SK-N-SH (cell line): ENCODE results near the gene ACVR1C. TPM values are rescaled to one million over a fixed set of nuclear protein-coding genes. Genes with fewer than 3 reads are reported as not detected.

Experiments used
- CTCF ChIA-PET: fragments of 300-600, 350-600 bp; formaldehyde crosslinking; extraction: SDS; loops from one replicate; lab custom pipeline; 2021; lab: Yijun Ruan, JAX
- POLR2A ChIA-PET: fragments of 350-600 bp; sonication (Branson Sonifier 250); formaldehyde crosslinking; extraction: SDS; loops from one replicate; lab custom pipeline; 2020; ENCODE audit warnings: antibody characterized with exemption, inconsistent platforms; lab: Yijun Ruan, JAX
- DNase-seq: peaks from one replicate; pipeline ENCODE4 v3.0.0; 2012
- H2AFZ ChIP-seq: fragments of 200-600 bp; sonication (generic); 2 replicates; pipeline ENCODE4 v1.8.1; 2016; ENCODE audit warnings: antibody characterized with exemption, mild to moderate bottlenecking, low read depth
- H3F3A ChIP-seq: fragments of 200-600 bp; sonication (generic); replicated peaks from 2 replicates; pipeline ENCODE3; 2016; ENCODE audit warnings: antibody characterized with exemption, mild to moderate bottlenecking; ENCODE audit not compliant: insufficient read depth
- H3K27ac ChIP-seq, 2 experiments: fragments of 200-500 bp in 1 of 2; fragments of 200-600 bp in 1 of 2; sonication (Bioruptor generic) in 1 of 2; sonication (generic), shearing (Covaris generic) in 1 of 2; 2 replicates each; pipeline versions ENCODE4 v1.5.1 to v1.6.1; 2014 to 2016; ENCODE audit warnings: low read depth in 2 of 2, inconsistent platforms in 1 of 2, low read length in 1 of 2, mild to moderate bottlenecking in 1 of 2, mixed read lengths in 1 of 2
- H3K27me3 ChIP-seq: fragments of 200-600 bp; sonication (generic), shearing (Covaris generic); 2 replicates; pipeline ENCODE4 v1.6.1; 2016; ENCODE audit warnings: mixed run types; ENCODE audit not compliant: insufficient read depth
- H3K36me3 ChIP-seq, 2 experiments: fragments of 200-500 bp in 1 of 2; fragments of 200-600 bp in 1 of 2; sonication (Bioruptor generic) in 1 of 2; sonication (generic) in 1 of 2; replicated peaks in 1 of 2; 2 replicates each; pipeline versions ENCODE3 to v1.5.1; 2014 to 2016; ENCODE audit warnings: low read length in 1 of 2, mild to moderate bottlenecking in 1 of 2; ENCODE audit not compliant: insufficient read depth in 2 of 2, control insufficient read depth in 1 of 2
- H3K4me1 ChIP-seq, 2 experiments: fragments of 200-500 bp in 1 of 2; fragments of 200-600 bp in 1 of 2; sonication (Bioruptor generic) in 1 of 2; sonication (generic), shearing (Covaris generic) in 1 of 2; 2 replicates each; pipeline versions ENCODE4 v1.5.1 to v1.6.1; 2014 to 2016; ENCODE audit warnings: low read depth in 1 of 2, low read length in 1 of 2, mixed run types in 1 of 2; ENCODE audit not compliant: insufficient read depth in 2 of 2, control insufficient read depth in 1 of 2
- H3K4me2 ChIP-seq: fragments of 200-600 bp; sonication (generic), shearing (Covaris generic); 2 replicates; pipeline ENCODE4 v1.6.1; 2017; ENCODE audit warnings: mixed run types
- H3K4me3 ChIP-seq, 2 experiments: fragments of 200-500 bp in 1 of 2; fragments of 200-600 bp in 1 of 2; sonication (Bioruptor generic) in 1 of 2; sonication (generic), shearing (Covaris generic) in 1 of 2; 2 replicates each; pipeline versions ENCODE4 v1.5.1 to v1.8.1; 2014 to 2016; ENCODE audit warnings: low read depth in 2 of 2, inconsistent platforms in 1 of 2, low read length in 1 of 2, mild to moderate bottlenecking in 1 of 2, mixed read lengths in 1 of 2, moderate library complexity in 1 of 2
- H3K79me2 ChIP-seq: fragments of 200-600 bp; sonication (generic); 2 replicates; pipeline ENCODE4 v1.8.1; 2017; ENCODE audit warnings: mild to moderate bottlenecking; ENCODE audit not compliant: insufficient read depth
- H3K9ac ChIP-seq: fragments of 200-600 bp; sonication (generic); 2 replicates; pipeline ENCODE4 v1.6.1; 2017; ENCODE audit warnings: mixed run types
- H3K9me2 ChIP-seq: fragments of 200-600 bp; sonication (generic); 2 replicates; pipeline ENCODE4 v1.6.1; 2017; ENCODE audit warnings: mixed run types
- H3K9me3 ChIP-seq: fragments of 200-600 bp; sonication (generic); 2 replicates; pipeline ENCODE4 v1.6.1; 2017; ENCODE audit warnings: mixed run types, mild to moderate bottlenecking, moderate library complexity
- H4K20me1 ChIP-seq: fragments of 200-600 bp; sonication (generic); 2 replicates; pipeline ENCODE4 v1.6.1; 2017; ENCODE audit warnings: mild to moderate bottlenecking, mixed run types; ENCODE audit not compliant: insufficient read depth
- CHD2 ChIP-seq: fragments of 150-350 bp; IDR thresholded peaks from 2 replicates; pipeline ENCODE4 v1.6.1; 2018; ENCODE audit warnings: low read length; ENCODE audit not compliant: partially characterized antibody
- ELF1 ChIP-seq: IDR thresholded peaks from 2 replicates; pipeline ENCODE4 v1.4.0; 2012
- EP300 ChIP-seq, 2 experiments: IDR thresholded peaks; 2 replicates each; pipeline versions ENCODE4 v1.4.0 to v1.6.1; 2012; ENCODE audit warnings: borderline replicate concordance in 1 of 2, low read depth in 1 of 2, low read length in 1 of 2
- FOXJ3 ChIP-seq: sonication (generic); formaldehyde crosslinking; IDR thresholded peaks from 2 replicates; pipeline ENCODE4 v1.5.1; 2020; ENCODE audit warnings: mild to moderate bottlenecking, missing genetic modification reagents
- GATA2 ChIP-seq: sonication (generic); formaldehyde crosslinking; IDR thresholded peaks from 2 replicates; pipeline ENCODE4 v1.5.0; 2020; ENCODE audit warnings: mild to moderate bottlenecking, missing genetic modification reagents
- JUND ChIP-seq: IDR thresholded peaks from 2 replicates; pipeline ENCODE4 v1.4.0; 2012
- MAX ChIP-seq: IDR thresholded peaks from 2 replicates; pipeline ENCODE4 v1.4.0; 2012; ENCODE audit warnings: low read depth
- MEF2A ChIP-seq: IDR thresholded peaks from 2 replicates; pipeline ENCODE4 v1.4.0; 2012; ENCODE audit warnings: low read depth, borderline replicate concordance
- MXI1 ChIP-seq: IDR thresholded peaks from 2 replicates; pipeline ENCODE4 v1.6.1; 2012; ENCODE audit warnings: mild to moderate bottlenecking, low read depth, low read length, improper control_type of control experiment
- NRF1 ChIP-seq: IDR thresholded peaks from 2 replicates; pipeline ENCODE4 v1.6.1; 2012; ENCODE audit warnings: low read depth, mild to moderate bottlenecking, low read length
- PBX3 ChIP-seq: IDR thresholded peaks from 2 replicates; pipeline ENCODE4; 2012
- POLR2AphosphoS5 ChIP-seq: IDR thresholded peaks from 2 replicates; pipeline ENCODE4 v1.6.1; 2012; ENCODE audit warnings: low read depth, low read length
- TCF12 ChIP-seq: IDR thresholded peaks from 2 replicates; pipeline ENCODE4 v1.4.0; 2012
- YY1 ChIP-seq: IDR thresholded peaks from 2 replicates; pipeline ENCODE4 v1.4.0; 2012; ENCODE audit warnings: low read depth, mild to moderate bottlenecking
- ZBTB33 ChIP-seq: IDR thresholded peaks from 2 replicates; pipeline ENCODE4 v1.4.0; 2012; ENCODE audit warnings: low read depth, borderline replicate concordance
- WGBS: methylation state at CpG from one replicate; pipeline ENCODE4 v1.1.6; 2017; ENCODE audit warnings: low lambda C conversion rate; 5-methylcytosine and 5-hydroxymethylcytosine counted together
- polyA plus RNA-seq, 3 experiments: library from polyadenylated mRNA; depleted of rRNA; stranded (reverse); fragments of >200 nt; gene quantifications; 2 replicates each; pipeline ENCODE4 v1.2.3, GENCODE V29; 2012

The ACVR1C gene
- polyA plus RNA-seq, 1 of the 3 experiments (the other 2 are of a cell fraction) = 0.03 TPM

GRCh38 chr2:157480182-157480961, 148.3 kb downstream of the ACVR1C start:
- Histone ChIP-seq H3K27me3 (peaks cover 11% of the 10 kb centered on the region; the same call in 1 of the 2 replicates), H3K9me3 (no peaks in the 10 kb centered on the region), H3K9ac (no peak overlapping the region), H4K20me1 (no peaks in the 10 kb centered on the region), H3K36me3 (no peaks in the 10 kb centered on the region), H3K9me2 (no peaks in the 10 kb centered on the region), H3F3A (no peaks in the 10 kb centered on the region), H2AFZ (no peak overlapping the region), H3K4me3 (no peak overlapping the region), H3K4me1 (no peaks in the 10 kb centered on the region), H3K27ac (no peak overlapping the region), H3K4me2 (no peak overlapping the region), H3K79me2 (no peaks in the 10 kb centered on the region)
- POLR2A ChIA-PET = no interaction called here
- CTCF ChIA-PET = interaction anchor here (1.0 kb wide), 1 partner anchor 12 kb away, joined by 4 read pairs; no protein-coding TSS in a partner anchor
- 6% methylated on average over 3 of the region's 3 CpGs for WGBS
- no peak for TF ChIP-seq ZBTB33
- no peak for TF ChIP-seq GATA2 (CRISPR knock-in tag)
- TF ChIP-seq MXI1 = no peak
- no peak for TF ChIP-seq JUND
- TF ChIP-seq POLR2AphosphoS5 = no peak
- TF ChIP-seq MAX = no peak
- TF ChIP-seq NRF1 = no peak
- TF ChIP-seq YY1 = no peak
- no peak for TF ChIP-seq EP300 (IDR thresholded peaks at IDR 0.05; ENCODE audit: borderline replicate concordance in 1 of 2, low read depth in 1 of 2, low read length in 1 of 2)
- no peak for TF ChIP-seq TCF12
- TF ChIP-seq PBX3 = no peak
- TF ChIP-seq CHD2 = no peak
- no peak for TF ChIP-seq ELF1
- TF ChIP-seq FOXJ3 (CRISPR knock-in tag) = no peak
- TF ChIP-seq MEF2A = no peak
- no peak for DNase-seq
